UCSD-AML1 (cell line): ENCODE results near the gene FAM185A.
"Not testable (repeated sequence)": the region's sequence is repeated elsewhere in the genome, so short reads cannot be mapped to it uniquely, and the experiment has no call there.

Experiments used
- DNase-seq: peaks from one replicate; lab custom pipeline; 2025; ENCODE audit not compliant: unreplicated experiment; lab: John Stamatoyannopoulos, UW

Gene FAM185A

DNA sequence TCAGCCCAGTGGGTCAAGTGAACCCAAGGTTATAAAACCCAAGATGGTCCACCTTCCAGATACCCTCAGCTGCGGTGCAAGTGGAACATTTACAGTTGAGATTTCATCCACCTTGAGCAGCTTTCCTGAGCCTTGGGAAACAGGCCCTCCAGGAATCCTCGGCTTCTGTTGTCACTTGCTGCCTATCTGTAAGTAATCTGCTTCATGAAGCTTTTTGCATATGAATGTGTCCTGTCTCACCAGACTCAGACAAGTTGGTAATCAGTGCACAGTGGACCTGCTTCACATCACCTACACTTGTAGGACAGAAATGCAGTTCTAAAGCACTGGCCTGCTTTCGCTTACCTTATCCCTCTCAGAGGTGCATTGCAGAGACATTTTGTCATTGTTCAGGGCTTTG, 80.3 kb downstream of the FAM185A start:
- no peak for DNase-seq

DNA sequence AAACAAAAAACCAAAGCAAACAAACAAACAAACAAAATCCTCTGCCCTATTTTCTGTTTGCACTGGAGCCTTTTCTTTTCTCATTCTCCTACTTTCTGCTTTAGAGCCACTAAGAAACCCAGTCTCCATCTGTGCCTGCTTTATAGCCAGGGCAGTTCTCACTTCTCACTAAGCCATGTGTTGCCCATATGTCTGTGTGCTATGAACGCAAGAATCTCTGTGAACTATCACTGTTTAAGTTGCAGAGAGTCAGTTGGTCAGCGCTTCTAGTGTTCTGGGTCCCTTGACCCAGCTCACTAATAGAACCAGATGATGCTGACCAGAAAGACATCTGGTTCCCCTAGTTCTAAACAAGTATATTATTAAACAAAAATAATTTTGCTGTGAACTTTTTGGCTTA, 81.4 kb downstream of the FAM185A start:
- DNase-seq = no peak

DNA sequence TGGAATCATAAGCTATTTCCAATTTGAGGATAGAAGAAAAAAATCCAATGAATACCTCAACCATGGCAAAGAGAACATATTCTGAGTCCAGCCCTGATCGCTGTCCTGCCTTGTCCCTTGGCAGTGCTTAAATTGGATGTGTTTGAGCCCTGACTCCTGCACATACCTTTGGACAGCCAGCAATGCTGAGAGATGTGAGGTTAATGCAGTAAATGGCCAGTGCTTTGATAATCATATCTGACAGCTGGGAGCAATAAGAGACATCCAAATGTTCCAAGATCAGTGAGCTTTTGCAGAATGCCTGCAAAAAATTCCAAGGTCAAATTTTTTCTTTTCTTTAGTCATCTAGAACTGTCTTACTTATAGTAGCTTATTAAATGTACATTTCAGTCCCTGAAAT, 83.9 kb downstream of the FAM185A start:
- DNase-seq = no peak

DNA sequence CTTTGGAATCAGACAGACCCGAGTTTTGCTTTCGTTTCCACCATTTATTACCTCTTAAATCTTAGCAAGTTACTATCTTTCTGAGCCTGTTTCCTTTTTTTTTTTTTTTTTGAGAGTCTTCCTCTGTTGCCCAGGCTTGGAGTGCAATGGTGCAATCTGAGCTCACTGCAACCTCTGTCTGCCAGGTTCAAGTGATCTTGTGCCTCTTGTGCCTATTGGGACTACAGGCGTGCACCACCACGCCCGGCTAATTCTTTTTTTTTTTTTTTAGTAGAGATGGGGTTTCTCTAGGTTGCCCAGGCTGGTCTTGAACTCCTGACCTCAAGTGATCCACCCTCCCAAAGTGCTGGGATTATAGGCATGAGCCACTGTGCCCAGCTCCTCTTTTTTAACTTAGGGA, 84.5 kb downstream of the FAM185A start:
- no peak for DNase-seq

DNA sequence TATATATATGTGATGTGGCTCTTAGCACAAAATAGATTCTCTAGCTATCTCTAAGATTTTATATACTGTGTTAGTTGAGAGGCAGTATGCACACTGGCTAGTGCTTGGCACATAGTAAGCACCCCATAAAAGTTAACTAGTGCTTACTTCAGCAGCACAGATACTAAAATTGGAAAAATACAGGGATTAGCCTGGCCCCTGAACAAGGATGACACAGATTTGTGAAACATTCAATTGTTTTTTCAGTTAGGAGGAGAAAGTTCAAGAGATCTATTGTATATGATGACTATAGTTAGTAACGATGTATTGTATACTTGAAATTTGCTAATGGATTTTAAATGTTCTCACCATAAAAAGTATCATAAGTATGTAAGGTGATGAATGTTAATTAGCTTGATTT, 85.7 kb downstream of the FAM185A start:
- no peak for DNase-seq

DNA sequence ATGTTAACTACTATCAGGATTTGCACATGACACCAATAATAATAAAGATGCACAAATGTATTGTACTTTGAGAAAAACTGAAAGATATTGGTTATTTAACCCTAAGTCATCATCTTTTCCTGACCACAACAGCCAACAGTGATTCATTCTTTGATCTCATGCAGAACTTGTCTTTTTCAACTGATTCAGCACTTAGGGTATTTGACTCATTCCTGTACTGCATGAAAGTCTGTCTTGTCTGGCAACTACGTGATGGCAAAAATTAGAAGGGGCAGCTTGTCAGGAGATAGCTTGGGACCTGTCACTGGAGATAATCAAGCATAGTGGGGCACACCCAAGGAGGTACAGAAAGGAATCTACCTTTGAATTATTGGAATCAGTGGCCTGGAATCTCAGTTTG, 86.2 kb downstream of the FAM185A start:
- DNase-seq = no peak

DNA sequence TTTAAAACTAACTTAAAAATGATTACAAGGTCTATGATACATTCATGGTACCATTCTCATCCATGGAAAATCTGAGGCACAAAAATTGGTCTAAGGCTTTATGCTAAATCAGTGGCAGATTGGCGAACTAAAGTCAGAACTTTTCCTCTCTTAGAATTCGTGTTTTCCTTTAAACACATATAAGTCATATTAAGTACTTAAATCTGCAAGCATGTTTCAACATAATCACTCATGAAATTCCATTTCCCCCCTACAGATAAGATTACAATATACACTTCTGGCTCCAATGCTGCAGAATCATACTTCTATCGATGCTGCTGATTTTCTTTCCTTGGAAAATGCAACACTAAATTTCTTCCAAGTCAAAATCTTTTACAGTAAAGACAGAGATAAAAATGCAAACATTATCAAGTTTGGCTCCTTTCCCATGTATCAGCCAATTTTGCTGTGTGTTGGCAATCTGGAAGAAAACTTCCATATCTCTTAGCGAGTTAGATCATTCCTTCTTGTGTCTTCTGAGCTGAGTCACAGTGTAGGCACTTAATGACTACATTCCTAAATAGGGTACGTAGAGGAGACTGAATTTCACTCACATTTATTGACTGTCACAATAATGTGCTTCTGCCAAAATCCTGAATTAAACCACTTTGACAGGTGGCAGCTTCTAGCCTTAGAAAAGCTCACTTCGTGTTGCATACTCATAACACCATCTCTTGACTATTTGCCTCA, 87.6 kb downstream of the FAM185A start:
- DNase-seq = no peak

DNA sequence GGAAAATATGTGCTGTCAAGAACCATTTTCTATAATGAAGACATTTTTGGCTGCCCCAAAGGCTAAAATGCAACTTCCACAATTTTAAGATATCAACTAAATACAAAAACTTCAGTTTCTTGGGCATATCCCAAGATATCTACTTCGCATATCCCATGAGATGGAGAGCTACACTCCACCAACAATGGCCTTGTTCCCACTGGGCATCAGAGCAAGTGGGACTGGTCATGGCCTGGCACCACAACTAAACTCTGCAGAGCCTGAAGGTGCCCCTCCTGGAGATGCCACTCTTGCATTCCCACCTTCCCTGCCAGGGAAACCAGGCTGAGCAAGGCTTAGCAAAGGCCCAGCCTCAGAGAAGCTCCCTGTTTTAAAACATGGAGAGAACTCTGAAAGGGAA, 88.2 kb downstream of the FAM185A start:
- DNase-seq = no peak

DNA sequence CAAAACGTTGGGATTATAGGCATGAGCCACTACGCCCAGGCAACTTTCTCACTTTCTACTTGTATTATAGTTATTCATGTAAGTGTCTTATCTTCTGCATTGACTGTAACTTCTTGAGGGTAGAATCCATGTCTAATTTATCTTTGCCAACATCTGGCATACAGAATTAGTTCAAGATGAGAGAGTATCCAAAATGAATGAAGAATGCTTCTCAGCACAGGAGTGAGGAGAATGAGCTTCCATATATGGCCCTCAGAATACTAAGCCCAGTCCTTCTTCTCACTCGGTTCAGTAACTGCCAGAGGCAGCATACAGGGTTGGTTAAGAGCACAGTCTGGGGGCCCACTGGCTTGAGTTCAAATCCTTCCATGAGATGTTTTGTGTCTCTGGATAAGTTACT, 89.0 kb downstream of the FAM185A start:
- no peak for DNase-seq

DNA sequence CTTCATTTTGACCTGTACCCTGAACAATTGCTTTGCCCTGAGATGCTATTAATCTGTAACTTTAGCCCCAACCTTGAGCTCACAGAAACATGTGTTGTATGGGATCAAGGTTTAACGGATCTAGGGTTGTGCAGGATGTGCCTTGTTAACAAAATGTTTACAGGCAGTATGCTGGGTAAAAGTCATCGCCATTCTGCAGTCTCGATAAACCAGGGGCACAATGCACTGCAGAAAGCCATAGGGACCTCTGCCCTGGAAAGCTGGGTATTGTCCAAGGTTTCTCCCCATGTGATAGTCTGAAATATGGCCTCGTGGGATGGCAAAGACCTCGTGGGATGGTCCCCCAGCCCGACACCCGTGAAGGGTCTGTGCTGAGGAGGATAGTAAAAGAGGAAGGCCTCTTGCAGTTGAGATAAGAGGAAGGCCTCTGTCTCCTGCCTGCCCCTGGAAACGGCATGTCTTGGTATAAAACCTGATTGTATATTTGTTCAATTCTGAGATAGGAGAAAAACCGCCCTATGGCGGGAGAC, 89.8 kb downstream of the FAM185A start:
- DNase-seq = not testable (repeated sequence)

DNA sequence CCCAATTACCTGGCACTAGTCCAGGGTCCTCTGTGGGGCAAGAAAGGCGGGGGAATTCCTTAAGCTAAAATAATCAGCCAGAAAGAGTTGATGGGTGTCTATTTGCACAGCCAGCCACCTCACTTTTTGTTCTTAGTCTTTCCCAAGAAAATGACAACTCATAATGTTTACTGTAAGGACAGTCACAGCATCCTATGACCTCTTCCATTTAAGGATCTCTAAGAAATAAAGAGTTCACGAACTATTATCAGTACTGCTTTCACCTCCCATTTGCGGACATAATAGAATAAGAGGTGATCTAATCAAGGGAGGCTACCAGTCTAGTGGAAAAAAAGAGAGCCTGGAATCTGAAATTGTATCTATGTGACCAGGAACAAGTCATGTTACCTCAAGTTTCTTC, 91.6 kb downstream of the FAM185A start:
- DNase-seq = no peak

DNA sequence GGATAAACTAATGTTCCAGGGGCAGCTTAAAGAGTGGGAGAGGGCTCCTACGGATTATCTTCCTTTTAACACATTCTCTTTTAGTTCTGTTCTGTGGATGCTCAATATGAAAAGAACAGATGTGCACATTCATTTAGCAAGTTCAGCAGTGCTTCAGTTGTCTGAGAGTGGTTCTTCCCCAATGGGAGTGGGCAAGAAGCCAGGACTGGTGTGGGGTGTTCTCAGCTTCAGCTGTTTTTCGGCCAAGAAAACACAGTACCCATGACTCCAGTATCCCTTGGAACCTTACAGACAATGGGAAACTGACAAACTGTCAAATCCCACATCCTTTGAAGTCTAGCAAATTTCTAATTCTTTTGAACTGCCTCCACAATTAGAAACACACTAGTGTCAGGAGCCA, 92.5 kb downstream of the FAM185A start:
- no peak for DNase-seq

DNA sequence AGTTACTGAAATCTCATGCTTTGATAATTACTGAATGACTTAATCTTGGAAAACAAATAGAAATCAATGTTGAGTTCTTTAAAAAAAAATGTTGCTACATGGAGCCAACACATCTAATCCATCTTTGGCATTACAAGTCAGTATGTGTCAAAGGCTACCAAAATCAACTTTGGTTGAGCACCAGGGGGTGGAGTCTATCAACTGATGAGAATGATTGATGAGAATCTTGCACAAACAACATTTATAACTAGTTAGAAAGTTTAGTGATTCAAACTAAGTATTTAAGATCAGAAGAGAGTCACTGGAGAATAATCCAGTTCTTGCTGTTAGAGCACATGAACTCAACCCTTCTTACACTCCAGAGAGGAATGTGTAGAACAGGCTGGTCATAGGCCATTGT, 93.5 kb downstream of the FAM185A start:
- no peak for DNase-seq

DNA sequence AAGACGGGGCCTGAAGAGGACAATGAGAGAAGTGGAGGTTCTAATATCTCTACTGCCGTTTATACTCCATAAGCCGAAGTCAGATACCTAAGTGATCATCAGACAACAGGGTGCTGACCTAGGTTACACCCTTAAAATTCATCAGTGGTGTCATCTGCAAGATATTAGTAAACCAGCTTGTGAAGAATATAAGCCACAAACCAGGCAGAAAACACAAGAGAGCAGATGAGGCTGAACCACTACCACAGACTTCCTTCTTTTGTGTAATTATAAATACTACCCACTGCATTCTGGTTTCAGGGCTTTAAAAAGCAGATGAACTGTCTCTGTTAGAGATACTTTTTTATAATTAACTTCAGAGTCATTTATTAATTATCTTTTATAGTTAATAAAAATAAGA, 95.1 kb downstream of the FAM185A start:
- no peak for DNase-seq

DNA sequence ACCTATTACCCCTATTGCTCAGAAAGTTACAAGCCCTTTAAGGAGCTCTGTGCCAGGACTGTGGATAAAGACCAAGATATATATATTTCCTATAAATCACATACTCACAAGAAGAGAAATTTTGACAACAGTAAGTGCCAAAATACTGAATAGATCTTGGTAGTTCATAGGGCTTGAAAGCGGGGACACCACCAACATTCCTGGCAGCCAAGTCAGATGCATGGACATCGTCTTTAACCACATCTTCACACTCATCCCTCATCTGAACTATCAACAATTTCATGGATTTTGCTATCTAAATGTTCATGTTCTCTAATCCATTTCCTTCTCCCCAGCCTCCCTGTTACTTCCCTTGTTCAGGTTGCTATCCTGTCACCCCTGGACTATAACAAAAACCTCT, 96.5 kb downstream of the FAM185A start:
- DNase-seq = no peak

DNA sequence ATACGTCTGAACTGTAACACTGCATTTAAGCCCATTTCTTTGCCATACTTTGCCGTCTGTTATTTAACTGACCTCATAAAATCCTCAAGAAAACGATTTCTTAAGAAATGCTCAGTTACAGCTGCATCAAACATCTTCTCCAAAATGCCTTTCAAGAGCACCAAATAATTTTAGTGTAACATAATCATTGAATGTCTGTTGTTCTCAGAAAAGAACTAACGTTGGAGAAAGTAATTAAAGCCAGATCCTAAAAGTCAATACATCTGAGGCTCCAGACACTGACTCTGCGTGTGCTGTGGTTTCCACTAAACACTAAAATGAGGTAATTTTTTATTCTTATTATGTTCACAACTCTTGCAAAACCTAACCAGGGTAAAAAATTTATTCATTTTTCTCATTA, 100.3 kb downstream of the FAM185A start:
- DNase-seq = no peak

DNA sequence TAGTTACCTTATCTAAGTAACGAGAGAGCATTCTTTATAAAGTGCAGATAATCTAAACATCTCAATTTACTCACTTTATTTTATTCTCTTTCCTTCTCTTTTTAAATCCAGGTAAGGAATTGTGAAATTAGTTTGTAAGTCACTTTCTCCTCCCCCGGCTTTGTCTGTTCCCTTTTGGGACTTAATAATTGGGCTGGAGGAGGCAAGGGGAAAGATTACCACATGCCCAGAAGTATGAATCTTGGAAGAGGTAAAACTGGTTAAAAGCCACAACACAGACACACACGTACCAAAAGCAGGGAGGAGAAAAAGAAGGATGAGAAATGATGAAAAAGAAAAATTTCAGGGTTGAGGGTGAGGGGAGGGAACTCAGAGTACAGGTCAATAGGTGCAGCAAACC, 100.7 kb downstream of the FAM185A start:
- no peak for DNase-seq

DNA sequence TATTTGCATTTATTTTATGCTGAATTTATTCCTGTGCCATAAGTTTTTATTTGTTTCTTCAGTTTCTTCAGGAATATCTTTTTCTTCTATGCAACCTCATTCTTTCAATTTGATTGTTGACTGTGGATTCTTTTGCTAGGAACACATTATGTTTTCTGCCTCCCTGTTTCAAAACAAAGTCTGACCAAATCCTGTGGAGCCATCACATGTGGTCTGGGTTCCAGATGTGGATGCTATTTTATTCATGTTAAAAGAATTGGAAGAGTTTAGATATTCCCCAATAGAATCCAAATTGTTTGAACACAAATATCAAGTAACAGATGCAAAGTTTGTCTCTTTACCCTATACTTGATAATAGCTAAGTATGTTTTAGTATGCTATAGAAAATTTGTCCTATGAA, 107.2 kb downstream of the FAM185A start:
- DNase-seq = no peak
